HepG2 (cell line): ENCODE results near the gene MC2R. TPM values are rescaled to one million over a fixed set of nuclear protein-coding genes. Genes with fewer than 3 reads are reported as not detected.

ENCODE experiments used
- ATAC-seq: fragments of 200-7000 bp; cut with Tn5 transposase; 3 replicates; pipeline ENCODE4 v1.9.1; 2020; ENCODE audit warnings: mild to moderate bottlenecking, moderate library complexity
- BruUV-seq: library from RNA; stranded (reverse); fragments of 400-500 nt; replicated peaks from 2 replicates; lab custom pipeline; 2021; lab: Mats Ljungman, UMichigan
- CTCF ChIA-PET: fragments of 300-600 bp; formaldehyde crosslinking; extraction: SDS; loops from one replicate; lab custom pipeline; 2021; ENCODE audit warnings: low total read pairs, inconsistent platforms, low intra/inter-chr PET ratio; lab: Yijun Ruan, JAX
- POLR2A ChIA-PET: fragments of 350-600 bp; sonication (Branson Sonifier 250); formaldehyde crosslinking; loops from one replicate; lab custom pipeline; 2020; ENCODE audit warnings: antibody characterized with exemption, inconsistent platforms; lab: Yijun Ruan, JAX
- DNase-seq: peaks from one replicate; pipeline ENCODE4 v3.0.0-alpha.2; 2015; ENCODE audit warnings: low spot score
- FAIRE-seq: peaks from 3 replicates; lab custom pipeline; 2011; peaks lifted over from hg19 to GRCh38; lab: Jason Lieb, UNC
- H2AFZ ChIP-seq: one replicate; pipeline ENCODE4 v1.6.1; 2011; ENCODE audit warnings: low read length, inconsistent platforms
- H3K27ac ChIP-seq: fragments of 300-600 bp; 3 replicates; pipeline ENCODE4 v1.8.0; 2011; ENCODE audit warnings: mixed run types, mild to moderate bottlenecking, mixed read lengths, low read length, inconsistent platforms; ENCODE audit not compliant: insufficient read depth; ENCODE audit errors: extremely low read length
- H3K27me3 ChIP-seq, 2 experiments: fragments of 200-600 bp in 1 of 2; 2 replicates in 1 of 2; 3 replicates in 1 of 2; pipeline versions ENCODE4 v1.6.0 to v1.8.0; 2011; ENCODE audit warnings: low read length in 2 of 2, mild to moderate bottlenecking in 2 of 2, moderate library complexity in 2 of 2, inconsistent platforms in 1 of 2; ENCODE audit not compliant: insufficient read depth in 2 of 2, control insufficient read depth in 1 of 2
- H3K36me3 ChIP-seq, 2 experiments: fragments of 200-600 bp in 1 of 2; replicated peaks in 1 of 2; 2 replicates in 1 of 2; 3 replicates in 1 of 2; pipeline versions ENCODE4 v1.5.1 to v1.8.0; 2011; ENCODE audit warnings: low read length in 2 of 2, inconsistent platforms in 1 of 2; ENCODE audit not compliant: insufficient read depth in 2 of 2, control insufficient read depth in 1 of 2
- H3K4me1 ChIP-seq: 2 replicates; pipeline ENCODE4 v1.5.1; 2012; ENCODE audit warnings: low read length, inconsistent platforms; ENCODE audit not compliant: insufficient read depth
- H3K4me2 ChIP-seq: 2 replicates; pipeline ENCODE4 v1.6.0; 2011; ENCODE audit warnings: low read depth, low read length, inconsistent platforms
- H3K4me3 ChIP-seq, 3 experiments: fragments of 200-600 bp in 1 of 3; sonication (generic), shearing (Covaris generic) in 1 of 3; replicated peaks in 1 of 3; 2 replicates each; pipeline ENCODE4 v1.5.1; 2011 to 2016; ENCODE audit warnings: low read length in 3 of 3, inconsistent platforms in 2 of 3, low read depth in 2 of 3, mild to moderate bottlenecking in 2 of 3, control low read depth in 1 of 3, mixed read lengths in 1 of 3; ENCODE audit not compliant: insufficient read depth in 1 of 3
- H3K79me2 ChIP-seq: one replicate; pipeline ENCODE4 v1.6.1; 2011; ENCODE audit warnings: low read length, inconsistent platforms; ENCODE audit not compliant: insufficient read depth
- H3K9ac ChIP-seq: 2 replicates; pipeline ENCODE4 v1.6.0; 2011; ENCODE audit warnings: mild to moderate bottlenecking, low read depth, low read length, inconsistent platforms; ENCODE audit not compliant: insufficient read depth
- H3K9me3 ChIP-seq: 2 replicates; pipeline ENCODE4 v1.5.1; 2012; ENCODE audit warnings: mild to moderate bottlenecking, low read length
- H4K20me1 ChIP-seq: 2 replicates; pipeline ENCODE4 v1.6.0; 2011; ENCODE audit warnings: inconsistent platforms, mild to moderate bottlenecking, low read length, moderate library complexity; ENCODE audit not compliant: insufficient read depth
- CENPT ChIP-seq: sonication (generic); formaldehyde crosslinking; IDR thresholded peaks from 2 replicates; pipeline ENCODE4 v1.8.0; 2022; ENCODE audit warnings: low read depth, mild to moderate bottlenecking, moderate library complexity, missing genetic modification reagents
- HNRNPUL1 ChIP-seq: fragments of 200-400 bp; formaldehyde crosslinking; IDR thresholded peaks from 2 replicates; pipeline ENCODE4 v1.6.1; 2017; ENCODE audit warnings: low read depth, mild to moderate bottlenecking, low read length, moderate library complexity
- KDM6A ChIP-seq: IDR thresholded peaks from 2 replicates; pipeline ENCODE4 v1.6.1; 2016; ENCODE audit warnings: low read depth
- KIAA2018 ChIP-seq: sonication (generic); formaldehyde crosslinking; IDR thresholded peaks from 2 replicates; pipeline ENCODE4 v1.5.0; 2020; ENCODE audit warnings: mild to moderate bottlenecking, missing genetic modification reagents, borderline replicate concordance
- PAWR ChIP-seq: sonication (generic); formaldehyde crosslinking; IDR thresholded peaks from 2 replicates; pipeline ENCODE4 v1.4.0; 2020; ENCODE audit warnings: missing genetic modification reagents, mild to moderate bottlenecking, borderline replicate concordance
- SATB2 ChIP-seq: sonication (generic); formaldehyde crosslinking; IDR thresholded peaks from 2 replicates; pipeline ENCODE4 v1.5.0; 2020; ENCODE audit warnings: missing genetic modification reagents
- TAF15 ChIP-seq: fragments of 200-400 bp; formaldehyde crosslinking; IDR thresholded peaks from one replicate; pipeline ENCODE4 v1.6.1; 2018; ENCODE audit warnings: mild to moderate bottlenecking, low read depth, low read length; ENCODE audit not compliant: poor library complexity, severe bottlenecking
- UBTF ChIP-seq: sonication (generic); formaldehyde crosslinking; IDR thresholded peaks from 2 replicates; pipeline ENCODE4 v1.4.0; 2020; ENCODE audit warnings: mild to moderate bottlenecking, missing genetic modification reagents
- ZBTB14 ChIP-seq: sonication (generic); formaldehyde crosslinking; IDR thresholded peaks from 2 replicates; pipeline ENCODE4 v1.4.0; 2020; ENCODE audit warnings: missing genetic modification reagents
- ZBTB25 ChIP-seq: IDR thresholded peaks from 2 replicates; pipeline ENCODE4 v1.6.1; 2018; ENCODE audit warnings: missing genetic modification reagents
- ZNF563 ChIP-seq: sonication (generic); formaldehyde crosslinking; IDR thresholded peaks from 2 replicates; pipeline ENCODE4 v1.8.0; 2022; ENCODE audit warnings: mild to moderate bottlenecking, moderate library complexity, missing genetic modification reagents
- ZNF75D ChIP-seq: sonication (generic); formaldehyde crosslinking; IDR thresholded peaks from 2 replicates; pipeline ENCODE4 v1.8.1; 2023; ENCODE audit warnings: missing genetic modification reagents, mild to moderate bottlenecking, borderline replicate concordance
- WGBS: methylation state at CpG from one replicate; pipeline ENCODE4 v1.1.6; 2017; ENCODE audit warnings: low lambda C conversion rate; 5-methylcytosine and 5-hydroxymethylcytosine counted together
- in situ Hi-C: cut with HindIII; loops from 2 replicates; pipeline ENCODE4 v1.10.0; 2017; ENCODE audit warnings: low pct_unique_long_range_greater_than_20kb; ENCODE audit not compliant: extremely low pct_ligation_motif_present
- intact Hi-C: fragments of 100-400 bp; cut with micrococcal nuclease; formaldehyde crosslinking; loops from one replicate; pipeline ENCODE4 v1.10.0; 2022; ENCODE audit not compliant: unreplicated experiment
- polyA plus RNA-seq, 8 experiments: library from polyadenylated mRNA; depleted of rRNA in 3 of 8; stranded (reverse) in 7 of 8; unstranded in 1 of 8; fragments of >200 nt; fragmentation: Illumina TruSeq in 4 of 8; extraction: Trizol in 4 of 8; gene quantifications; 2 replicates each; pipeline versions ENCODE4 v1.2.1 to v1.2.3, GENCODE V29; 2011 to 2016; ENCODE audit warnings: low read depth in 4 of 8, missing spikeins in 1 of 8, mixed read lengths in 1 of 8; ENCODE audit not compliant: insufficient read depth in 1 of 8
- total RNA-seq, 5 experiments: library from RNA; depleted of rRNA; stranded (reverse); fragments of >200 nt; fragmentation: Illumina TruSeq; extraction: Trizol; gene quantifications; 2 replicates each; pipeline ENCODE4 v1.2.3, GENCODE V29; 2016; ENCODE audit warnings: low read depth in 1 of 5

MC2R gene
- total and polyA plus RNA-seq, 2 of the 13 experiments (the other 11 are each of a cell fraction or from before 2014, with no cell fraction given), result not detected

GRCh38 chr18:13893418-13893760 is 21.9 kb downstream of the MC2R start:
- no peaks in the 10 kb centered on the region for H3K9me3 ChIP-seq
- intact Hi-C loops (no loop called here), in situ Hi-C loops (no loop called here)
- H3K27ac ChIP-seq, result no peak overlapping the region
- no peak for ATAC-seq
- no peak overlapping the region for H3K4me3 ChIP-seq
- no peaks in the 10 kb centered on the region for H3K36me3 ChIP-seq
- FAIRE-seq, result no peak
- WGBS, result 45% methylated on average over 3 of the region's 3 CpGs
- no peak overlapping the region for H3K4me2 ChIP-seq
- H4K20me1 ChIP-seq, result no peaks in the 10 kb centered on the region
- ChIA-PET CTCF (no interaction called here), POLR2A (no interaction called here)
- H3K9ac ChIP-seq, result no peak overlapping the region
- peaks cover 0 to 19% of the 10 kb centered on the region in 2 experiments; a peak in 3 of 5 replicates for H3K27me3 ChIP-seq
- H2AFZ ChIP-seq, result no peak overlapping the region
- BruUV-seq, result no TSS peak
- peaks cover 9% of the 10 kb centered on the region; the same call in 1 of the 2 replicates for H3K4me1 ChIP-seq
- H3K79me2 ChIP-seq, result no peaks in the 10 kb centered on the region
- DNase-seq, result no peak
- TF ChIP-seq KIAA2018 (no peak), ZBTB14 (no peak), SATB2 (CRISPR knock-in tag) (no peak), ZNF75D (no peak), HNRNPUL1 (no peak), KDM6A (CRISPR knock-in tag) (no peak), ZNF563 (CRISPR knock-in tag) (no peak), CENPT (CRISPR knock-in tag) (no peak), UBTF (CRISPR knock-in tag) (no peak), TAF15 (no peak), ZBTB25 (CRISPR knock-in tag) (no peak), PAWR (CRISPR knock-in tag) (no peak)
